ENCODE measurements around the gene PDXDC1. TPM values are rescaled to one million over a fixed set of nuclear protein-coding genes. Genes with fewer than 3 reads are reported as not detected.
"Not testable (repeated sequence)": the region's sequence is repeated elsewhere in the genome, so short reads cannot be mapped to it uniquely, and the experiment has no call there.

The PDXDC1 gene
- total RNA-seq, 4 donors from 2014 or later, result 131 to 247 (median 201) TPM

- peak in 1 of 3 donors; percentile 41 for DNase-seq
- not testable (repeated sequence) for H3K4me3 ChIP-seq, H3K9me3 ChIP-seq, H3K27me3 ChIP-seq, H3K27ac ChIP-seq
- Histone ChIP-seq H3K4me1 (peaks cover 0 to 20% (median 8%) of the 10 kb centered on the region in 4 donors), H3K36me3 (peaks cover 0 to 67% (median 0%) of the 10 kb centered on the region in 3 donors)
Observed at GRCh38 chr16:15012941-15013340, 38.1 kb downstream of the PDXDC1 start.

- DNase-seq, H3K27me3 ChIP-seq, H3K4me3 ChIP-seq, H3K9me3 ChIP-seq: not testable (repeated sequence)
- Histone ChIP-seq H3K36me3 (peaks cover 0 to 70% (median 0%) of the 10 kb centered on the region in 3 donors), H3K27ac (peak overlapping the region in 1 of 4 donors; percentile 1), H3K4me1 (peaks cover 0 to 20% (median 8%) of the 10 kb centered on the region in 4 donors)
Observed at GRCh38 chr16:15015671-15016070, 40.8 kb downstream of the PDXDC1 start.

- H3K36me3 ChIP-seq, result peaks cover 0 to 68% (median 0%) of the 10 kb centered on the region in 3 donors
- peaks cover 0 to 20% (median 8%) of the 10 kb centered on the region in 4 donors for H3K4me1 ChIP-seq
- DNase-seq, result peak in 1 of 3 donors; percentile 45
- H3K9me3 ChIP-seq, H3K27me3 ChIP-seq, H3K4me3 ChIP-seq: not testable (repeated sequence)
- H3K27ac ChIP-seq, result peak overlapping the region in 3 of 4 donors; percentile 1 to 50 (median 18)
Observed at GRCh38 chr16:15016354-15016753, 41.5 kb downstream of the PDXDC1 start.

- H3K4me1 ChIP-seq, result peaks cover 0 to 20% (median 8%) of the 10 kb centered on the region in 4 donors
- not testable (repeated sequence) for H3K27me3 ChIP-seq, H3K4me3 ChIP-seq, H3K9me3 ChIP-seq
- DNase-seq, result peak in 1 of 3 donors; percentile 69
- H3K27ac ChIP-seq, result peak overlapping the region in 2 of 4 donors; percentile 1 to 50
- peaks cover 0 to 71% (median 0%) of the 10 kb centered on the region in 3 donors for H3K36me3 ChIP-seq
Observed at GRCh38 chr16:15016951-15017580, 42.2 kb downstream of the PDXDC1 start.

GRCh38 chr16:15021429-15021828 lies 46.6 kb downstream of the PDXDC1 start:
- not testable (repeated sequence) for H3K4me1 ChIP-seq, H3K27ac ChIP-seq, H3K9me3 ChIP-seq, H3K27me3 ChIP-seq, DNase-seq, H3K4me3 ChIP-seq
- peaks cover 0 to 93% (median 0%) of the 10 kb centered on the region in 3 donors for H3K36me3 ChIP-seq

GRCh38 chr16:15022194-15022593 lies 47.4 kb downstream of the PDXDC1 start:
- not testable (repeated sequence) for H3K4me3 ChIP-seq, H3K4me1 ChIP-seq, H3K9me3 ChIP-seq, H3K27me3 ChIP-seq, H3K27ac ChIP-seq
- peaks cover 0 to 93% (median 0%) of the 10 kb centered on the region in 3 donors for H3K36me3 ChIP-seq
- peak in 5 of 6 experiments; percentile 37 to 78 (median 71) for TF ChIP-seq CTCF (IDR thresholded peaks at IDR 0.05)
- DNase-seq, result peak; percentile 33 to 76 (median 57)

- H3K4me1 ChIP-seq, H3K4me3 ChIP-seq, H3K9me3 ChIP-seq, DNase-seq, H3K27ac ChIP-seq, H3K27me3 ChIP-seq: not testable (repeated sequence)
- H3K36me3 ChIP-seq, result peaks cover 0 to 93% (median 0%) of the 10 kb centered on the region in 3 donors
Observed at GRCh38 chr16:15023381-15024077, 48.7 kb downstream of the PDXDC1 start.

- not testable (repeated sequence) for H3K27me3 ChIP-seq, DNase-seq, H3K9me3 ChIP-seq, H3K4me3 ChIP-seq, H3K4me1 ChIP-seq
- Histone ChIP-seq H3K36me3 (peaks cover 0 to 93% (median 0%) of the 10 kb centered on the region in 3 donors), H3K27ac (peak overlapping the region in 3 of 4 donors; percentile 9 to 61 (median 52))
Observed at GRCh38 chr16:15024858-15025199, 50.0 kb downstream of the PDXDC1 start.

- not testable (repeated sequence) for H3K4me1 ChIP-seq
Observed at GRCh38 chr16:15025234-15025951, 50.6 kb downstream of the PDXDC1 start.

GRCh38 chr16:15027051-15027450 lies 52.2 kb downstream of the PDXDC1 start:
- not testable (repeated sequence) for H3K9me3 ChIP-seq, H3K27ac ChIP-seq, H3K4me1 ChIP-seq, H3K4me3 ChIP-seq, H3K27me3 ChIP-seq, DNase-seq
- H3K36me3 ChIP-seq, result peaks cover 0 to 90% (median 0%) of the 10 kb centered on the region in 3 donors

More at GRCh38 chr16:15025234-15025951, 50.6 kb downstream of the PDXDC1 start:
- Histone ChIP-seq H3K27ac (peak overlapping the region in 3 of 4 donors; percentile 9 to 61 (median 52)), H3K36me3 (peaks cover 0 to 91% (median 0%) of the 10 kb centered on the region in 3 donors)
- H3K27me3 ChIP-seq, H3K4me3 ChIP-seq, DNase-seq, H3K9me3 ChIP-seq: not testable (repeated sequence)

GRCh38 chr16:15027503-15028344 lies 52.9 kb downstream of the PDXDC1 start:
- not testable (repeated sequence) for H3K4me3 ChIP-seq, H3K27me3 ChIP-seq, H3K27ac ChIP-seq, H3K9me3 ChIP-seq, H3K4me1 ChIP-seq
- DNase-seq, result peak in 1 of 3 donors; percentile 47
- H3K36me3 ChIP-seq, result peaks cover 0 to 90% (median 0%) of the 10 kb centered on the region in 3 donors

- not testable (repeated sequence) for H3K9me3 ChIP-seq, DNase-seq, H3K27ac ChIP-seq, H3K4me3 ChIP-seq, H3K4me1 ChIP-seq, H3K27me3 ChIP-seq
- peaks cover 0 to 90% (median 0%) of the 10 kb centered on the region in 3 donors for H3K36me3 ChIP-seq
Observed at GRCh38 chr16:15028345-15028715, 53.5 kb downstream of the PDXDC1 start.
